Measurements from ENCODE around the gene YEATS4. TPM values are rescaled to one million over a fixed set of nuclear protein-coding genes. Genes with fewer than 3 reads are reported as not detected.

The YEATS4 gene
- polyA plus RNA-seq, 3 donors, result 6.6 to 20.9 (median 16.0) TPM

DNA sequence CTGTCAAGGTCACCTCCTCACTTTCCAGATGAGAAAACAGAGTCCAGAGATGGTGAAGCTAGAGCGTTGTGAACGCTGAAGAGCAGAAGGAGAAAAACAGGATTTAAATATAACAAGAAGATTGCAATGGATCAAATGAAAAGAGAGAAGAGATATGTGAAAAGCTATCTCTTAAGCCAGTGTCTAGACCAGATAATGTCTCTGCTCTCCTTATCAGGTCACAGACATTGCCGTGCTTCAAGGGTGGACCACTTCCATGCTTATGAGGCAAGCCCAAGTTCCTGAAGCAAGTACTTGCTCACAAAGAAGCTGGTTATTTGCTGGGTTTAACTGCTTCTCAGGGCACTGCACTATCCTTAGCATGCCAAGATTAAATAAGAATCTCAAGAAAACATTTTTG is 79.0 kb downstream of the YEATS4 start:
- H3K27ac ChIP-seq (ENCODE audit: low read depth in 1 of 2, low read length in 2 of 2), result no peak overlapping the region
- no peak overlapping the region for H3K4me3 Mint-ChIP-seq
- H3K4me2 ChIP-seq (replicated peaks; ENCODE audit: extremely low read depth, low read length, poor library complexity, severe bottlenecking), result no peak overlapping the region
- no peaks in the 10 kb centered on the region for H3K36me3 Mint-ChIP-seq
- WGBS (ENCODE audit: insufficient coverage), result 100% methylated on average over 1 of the region's 3 CpGs
- H3K4me1 ChIP-seq (ENCODE audit: control insufficient read depth in 1 of 2, insufficient read depth in 2 of 2, low read length in 2 of 2), result no peaks in the 10 kb centered on the region
- H3K27me3 Mint-ChIP-seq (ENCODE audit: low read depth in 3 of 3), result peaks cover 0 to 5% (median 2%) of the 10 kb centered on the region in 3 donors
- DNase-seq, result no peak
- H3K36me3 ChIP-seq (replicated peaks in 1 of 2; ENCODE audit: control insufficient read depth in 1 of 2, insufficient read depth in 2 of 2, low read length in 2 of 2), result no peaks in the 10 kb centered on the region
- peaks cover 0 to 2% (median 0%) of the 10 kb centered on the region in 7 donors for H3K9me3 Mint-ChIP-seq
- no peak overlapping the region for H3K4me3 ChIP-seq (replicated peaks in 1 of 3; ENCODE audit: low read depth in 2 of 3, low read length in 3 of 3)
- H3K27me3 ChIP-seq (ENCODE audit: control insufficient read depth in 2 of 2, insufficient read depth in 2 of 2, low read length in 2 of 2), result no peaks in the 10 kb centered on the region
- no peaks in the 10 kb centered on the region for H3K4me1 Mint-ChIP-seq
- TF ChIP-seq CTCF (IDR thresholded peaks at IDR 0.05), result no peak
- H3K9ac ChIP-seq (ENCODE audit: insufficient read depth, low read length, poor library complexity, severe bottlenecking), result no peak overlapping the region
- H3K79me2 ChIP-seq (ENCODE audit: insufficient read depth, low read length), result no peaks in the 10 kb centered on the region
- no peaks in the 10 kb centered on the region for H3K9me3 ChIP-seq (replicated peaks in 1 of 2; ENCODE audit: control insufficient read depth in 1 of 2, insufficient read depth in 1 of 2, low read length in 2 of 2)
- no peaks in the 10 kb centered on the region for H4K20me1 ChIP-seq (ENCODE audit: insufficient read depth, low read length)
- H3K27ac Mint-ChIP-seq, result no peak overlapping the region
- no peak overlapping the region for H2AFZ ChIP-seq (ENCODE audit: insufficient read depth, low read depth, low read length, poor library complexity, severe bottlenecking)
- intact Hi-C loops (cut with micrococcal nuclease), result no loop called here

GRCh38 chr12:69440016-69440415 is 80.5 kb downstream of the YEATS4 start:
- H3K27ac Mint-ChIP-seq, result no peak overlapping the region
- H3K27me3 Mint-ChIP-seq (ENCODE audit: low read depth in 3 of 3), result peaks cover 0 to 2% (median 1%) of the 10 kb centered on the region in 3 donors
- H3K9me3 Mint-ChIP-seq, result peaks cover 0 to 5% (median 4%) of the 10 kb centered on the region in 7 donors
- Histone ChIP-seq H3K36me3 (replicated peaks in 1 of 2; ENCODE audit: control insufficient read depth in 1 of 2, insufficient read depth in 2 of 2, low read length in 2 of 2) (no peaks in the 10 kb centered on the region), H4K20me1 (ENCODE audit: insufficient read depth, low read length) (no peaks in the 10 kb centered on the region), H3K4me1 (ENCODE audit: control insufficient read depth in 1 of 2, insufficient read depth in 2 of 2, low read length in 2 of 2) (no peaks in the 10 kb centered on the region), H2AFZ (ENCODE audit: insufficient read depth, low read depth, low read length, poor library complexity, severe bottlenecking) (no peak overlapping the region), H3K4me2 (replicated peaks; ENCODE audit: extremely low read depth, low read length, poor library complexity, severe bottlenecking) (no peak overlapping the region), H3K9ac (ENCODE audit: insufficient read depth, low read length, poor library complexity, severe bottlenecking) (no peak overlapping the region), H3K9me3 (replicated peaks in 1 of 2; ENCODE audit: control insufficient read depth in 1 of 2, insufficient read depth in 1 of 2, low read length in 2 of 2) (no peaks in the 10 kb centered on the region), H3K27me3 (ENCODE audit: control insufficient read depth in 2 of 2, insufficient read depth in 2 of 2, low read length in 2 of 2) (no peaks in the 10 kb centered on the region), H3K79me2 (ENCODE audit: insufficient read depth, low read length) (no peaks in the 10 kb centered on the region), H3K4me3 (replicated peaks in 1 of 3; ENCODE audit: low read depth in 2 of 3, low read length in 3 of 3) (no peak overlapping the region), H3K27ac (ENCODE audit: low read depth in 1 of 2, low read length in 2 of 2) (no peak overlapping the region)
- no peaks in the 10 kb centered on the region for H3K36me3 Mint-ChIP-seq
- no peak overlapping the region for H3K4me3 Mint-ChIP-seq
- TF ChIP-seq CTCF (IDR thresholded peaks at IDR 0.05), result no peak
- no peaks in the 10 kb centered on the region for H3K4me1 Mint-ChIP-seq
- no CpG with 5 or more reads among the region's 3 CpGs for WGBS (ENCODE audit: insufficient coverage)
- intact Hi-C loops (cut with micrococcal nuclease), result no loop called here
- DNase-seq, result no peak

Small RNAs within 50 kb of the gene (small RNA-seq; reads per million reads assigned to genes)
- gene RN7SL804P (ENCODE audit: insufficient read length, low read depth), result not detected

Other genes with a start within 250 kb of the YEATS4 start
- gene CPSF6, start 120.2 kb upstream of the YEATS4 start, polyA plus RNA-seq, result 10 to 100 TPM; 18.3 to 38.0 (median 35.4) TPM
- over 10,000 TPM; 10,434 to 46,644 (median 13,865) TPM for gene LYZ, start 11.4 kb upstream of the YEATS4 start, polyA plus RNA-seq
- gene FRS2, start 110.6 kb downstream of the YEATS4 start, polyA plus RNA-seq, result 10 to 100 TPM in 2 of 3 donors, 1 to 10 TPM in 1; 6.8 to 13.6 (median 13.0) TPM
- 10 to 100 TPM; 39.8 to 87.4 (median 63.3) TPM for gene CCT2, start 225.7 kb downstream of the YEATS4 start, polyA plus RNA-seq